GM15510 (cell line): Measurements from ENCODE around the gene SCYGR5.
"Not testable (repeated sequence)": the region's sequence is repeated elsewhere in the genome, so short reads cannot be mapped to it uniquely, and the experiment has no call there.

Experiments used
- POLR2A ChIP-seq: IDR thresholded peaks from 3 replicates; pipeline ENCODE4 v1.6.1; 2011; ENCODE audit warnings: borderline replicate concordance; ENCODE audit not compliant: insufficient read length; ENCODE audit errors: extremely low read depth

SCYGR5 gene

GRCh38 chr2:227666631-227667170, at the start of gene SCYGR5:
Gene SCYGR5 (plus strand): TSS chr2:227666804. CDS start chr2:227666804, 0 bp downstream.
- not testable (repeated sequence) for TF ChIP-seq POLR2A

GRCh38 chr2:227617316-227618230, 49.0 kb upstream of the SCYGR5 start, which contains the start of gene SCYGR4:
Gene SCYGR4 (plus strand): TSS chr2:227617498. CDS start chr2:227617498, 0 bp downstream.
- TF ChIP-seq POLR2A: no peak

- TF ChIP-seq POLR2A: no peak
Observed at GRCh38 chr2:227623226-227623625, 43.4 kb upstream of the SCYGR5 start.

- no peak for TF ChIP-seq POLR2A
Observed at GRCh38 chr2:227625420-227625819, 41.2 kb upstream of the SCYGR5 start.

GRCh38 chr2:227626580-227627151, 39.9 kb upstream of the SCYGR5 start:
- no peak for TF ChIP-seq POLR2A

GRCh38 chr2:227627769-227628168, 38.8 kb upstream of the SCYGR5 start:
- TF ChIP-seq POLR2A: no peak

- TF ChIP-seq POLR2A: no peak
Observed at GRCh38 chr2:227629435-227629834, 37.2 kb upstream of the SCYGR5 start.

GRCh38 chr2:227630322-227630721, 36.3 kb upstream of the SCYGR5 start:
- TF ChIP-seq POLR2A: no peak

GRCh38 chr2:227632827-227633226, 33.8 kb upstream of the SCYGR5 start:
- no peak for TF ChIP-seq POLR2A

- TF ChIP-seq POLR2A: no peak
Observed at GRCh38 chr2:227634201-227634600, 32.4 kb upstream of the SCYGR5 start.

- no peak for TF ChIP-seq POLR2A
Observed at GRCh38 chr2:227642656-227643055, 23.9 kb upstream of the SCYGR5 start.

- no peak for TF ChIP-seq POLR2A
Observed at GRCh38 chr2:227643990-227644551, 22.5 kb upstream of the SCYGR5 start.

GRCh38 chr2:227653419-227653818, 13.2 kb upstream of the SCYGR5 start:
- TF ChIP-seq POLR2A: no peak

GRCh38 chr2:227654426-227654825, 12.2 kb upstream of the SCYGR5 start:
- TF ChIP-seq POLR2A: no peak

GRCh38 chr2:227655454-227655853, 11.2 kb upstream of the SCYGR5 start:
- no peak for TF ChIP-seq POLR2A
